Forelimb muscle (tissue), 1 donor: ENCODE results near the gene MAP2K1. TPM values are rescaled to one million over a fixed set of nuclear protein-coding genes. Genes with fewer than 3 reads are reported as not detected.
"Not testable (repeated sequence)": the region's sequence is repeated elsewhere in the genome, so short reads cannot be mapped to it uniquely, and the experiment has no call there.

ENCODE experiments used
- DNase-seq: peaks from one replicate; pipeline ENCODE4 v3.0.0-alpha.2; 2013; ENCODE audit warnings: low read depth
- polyA plus RNA-seq: library from polyadenylated mRNA; unstranded; fragments of 120-200 nt; gene quantifications from one replicate; pipeline ENCODE4 v1.2.1, GENCODE V29; 2013; ENCODE audit not compliant: insufficient read length

MAP2K1 gene
- polyA plus RNA-seq, 1 donor: 109 TPM

GRCh38 chr15:66393037-66393436 lies 6.3 kb downstream of the MAP2K1 start:
- DNase-seq: not testable (repeated sequence)

- no peak for DNase-seq
Observed at GRCh38 chr15:66394472-66394871, 7.8 kb downstream of the MAP2K1 start.

- no peak for DNase-seq
Observed at GRCh38 chr15:66394915-66395314, 8.2 kb downstream of the MAP2K1 start.

GRCh38 chr15:66399276-66399675 lies 12.6 kb downstream of the MAP2K1 start:
- DNase-seq: no peak

GRCh38 chr15:66400351-66400774 lies 13.7 kb downstream of the MAP2K1 start:
- no peak for DNase-seq

GRCh38 chr15:66401130-66402021 lies 14.7 kb downstream of the MAP2K1 start:
- no peak for DNase-seq

- no peak for DNase-seq
Observed at GRCh38 chr15:66402761-66403284, 16.1 kb downstream of the MAP2K1 start.

GRCh38 chr15:66403323-66403722 lies 16.6 kb downstream of the MAP2K1 start:
- no peak for DNase-seq

- DNase-seq: no peak
Observed at GRCh38 chr15:66404122-66404521, 17.4 kb downstream of the MAP2K1 start.

- DNase-seq: no peak
Observed at GRCh38 chr15:66404532-66404931, 17.8 kb downstream of the MAP2K1 start.

GRCh38 chr15:66405007-66405406 lies 18.3 kb downstream of the MAP2K1 start:
- DNase-seq: no peak

- peak; percentile 50 for DNase-seq
Observed at GRCh38 chr15:66405615-66406014, 18.9 kb downstream of the MAP2K1 start.

- DNase-seq: no peak
Observed at GRCh38 chr15:66408254-66408653, 21.5 kb downstream of the MAP2K1 start.

- no peak for DNase-seq
Observed at GRCh38 chr15:66408675-66409282, 22.1 kb downstream of the MAP2K1 start.

- no peak for DNase-seq
Observed at GRCh38 chr15:66409565-66410108, 22.9 kb downstream of the MAP2K1 start.

GRCh38 chr15:66411190-66411589 lies 24.5 kb downstream of the MAP2K1 start:
- no peak for DNase-seq

GRCh38 chr15:66412220-66412619 lies 25.5 kb downstream of the MAP2K1 start:
- DNase-seq: no peak

- DNase-seq: no peak
Observed at GRCh38 chr15:66413579-66413978, 26.9 kb downstream of the MAP2K1 start.

GRCh38 chr15:66415360-66415759 lies 28.6 kb downstream of the MAP2K1 start:
- no peak for DNase-seq

- no peak for DNase-seq
Observed at GRCh38 chr15:66417736-66418135, 31.0 kb downstream of the MAP2K1 start.

GRCh38 chr15:66419471-66419870 lies 32.8 kb downstream of the MAP2K1 start:
- no peak for DNase-seq

GRCh38 chr15:66422347-66422746 lies 35.6 kb downstream of the MAP2K1 start:
- DNase-seq: no peak

- no peak for DNase-seq
Observed at GRCh38 chr15:66423149-66423548, 36.4 kb downstream of the MAP2K1 start.
